ENCODE results near the gene MEX3A. TPM values are rescaled to one million over a fixed set of nuclear protein-coding genes. Genes with fewer than 3 reads are reported as not detected.

MEX3A gene
- total and polyA plus RNA-seq, 2 donors (not counting 3 experiments of a cell fraction or from before 2014, with no cell fraction given), result 20.2 to 23.6 TPM

GRCh38 chr1:156099282-156099681, 17.0 kb upstream of the MEX3A start:
- FAIRE-seq, result no peak
- intact Hi-C loops (cut with micrococcal nuclease) (no loop called here), dilution Hi-C loops (cut with MboI; ENCODE audit: extremely low pct_ligation_motif_present, low sequenced_read_pairs) (no loop called here)
- no peaks in the 10 kb centered on the region for H3K27me3 ChIP-seq (ENCODE audit: control insufficient read depth in 2 of 2, insufficient read depth in 2 of 2, low read length in 2 of 2)
- H3K9me1 ChIP-seq (replicated peaks; ENCODE audit: control insufficient read depth, extremely low read depth, insufficient read depth, low read length), result no peaks in the 10 kb centered on the region
- no peaks in the 10 kb centered on the region for H3K36me3 ChIP-seq (ENCODE audit: control insufficient read depth in 2 of 2, extremely low read depth in 1 of 2, insufficient read depth in 2 of 2, low read length in 2 of 2)
- no peak overlapping the region for H3K4me3 ChIP-seq (replicated peaks in 1 of 3; ENCODE audit: insufficient read depth in 1 of 3, low read depth in 1 of 3, low read length in 3 of 3)
- H3K9ac ChIP-seq (replicated peaks; ENCODE audit: extremely low read depth, insufficient read depth, low read length), result no peak overlapping the region
- CTCF ChIA-PET, result interaction anchor here (1.1 to 21.0 kb wide), 5 partner anchors 8 to 126 kb away, joined by 3 to 627 read pairs (median 6); partner anchors contain the start of gene LMNA
- H3K9me3 ChIP-seq (replicated peaks; ENCODE audit: control insufficient read depth, insufficient read depth, low read length), result no peaks in the 10 kb centered on the region
- no peak for TF ChIP-seq FOS (IDR thresholded peaks at IDR 0.05; ENCODE audit: borderline replicate concordance, insufficient read depth, low read length)
- no peak for TF ChIP-seq POLR2A (IDR thresholded peaks at IDR 0.05; ENCODE audit: low read depth, low read length)
- TF ChIP-seq JUN (IDR thresholded peaks at IDR 0.05; ENCODE audit: borderline replicate concordance, insufficient read depth, insufficient read length, low read depth), result no peak
- TF ChIP-seq EZH2 (IDR thresholded peaks at IDR 0.05; ENCODE audit: borderline replicate concordance, low read depth, low read length, severe bottlenecking), result no peak
- TF ChIP-seq POLR2AphosphoS5 (IDR thresholded peaks at IDR 0.05; ENCODE audit: insufficient read depth, low read depth, low read length), result no peak
- no peak for TF ChIP-seq MAX (IDR thresholded peaks at IDR 0.05; ENCODE audit: insufficient read depth, insufficient read length)
- TF ChIP-seq CTCF (IDR thresholded peaks at IDR 0.05; ENCODE audit: extremely low read depth in 1 of 2, insufficient read depth in 1 of 2, low read depth in 1 of 2, low read length in 2 of 2), result no peak
- TF ChIP-seq MYC (IDR thresholded peaks at IDR 0.05; ENCODE audit: low read depth, low read length), result no peak
- no peak for TF ChIP-seq GATA2 (IDR thresholded peaks at IDR 0.05; ENCODE audit: insufficient read depth, insufficient read length, low read depth, low read length)
- no peak for DNase-seq (ENCODE audit: low read depth, low spot score)
- H3K4me2 ChIP-seq (ENCODE audit: insufficient read depth, low read length), result no peak overlapping the region
- POLR2A ChIA-PET, result interaction anchor here (0.6 to 3.4 kb wide), 3 partner anchors 16 to 234 kb away, joined by 5 to 14 read pairs (median 6); partner anchors contain the start of gene LMNA
- H3K27ac ChIP-seq (ENCODE audit: insufficient read depth, low read depth, low read length), result no peak overlapping the region
- no TSS peak for BruUV-seq (replicated peaks)
- H3K79me2 ChIP-seq (ENCODE audit: control insufficient read depth, insufficient read depth, low read length), result no peaks in the 10 kb centered on the region
- H4K20me1 ChIP-seq (replicated peaks; ENCODE audit: control insufficient read depth, extremely low read depth, insufficient read depth, low read length), result no peaks in the 10 kb centered on the region
- no peak overlapping the region for H2AFZ ChIP-seq (ENCODE audit: low read depth, low read length)
- H3K4me1 ChIP-seq (ENCODE audit: control insufficient read depth, extremely low read depth, insufficient read depth, low read length), result peaks cover 61% of the 10 kb centered on the region

All from endothelial cell of umbilical vein (primary cell).